DOHH2 (cell line): ENCODE measurements around the gene SLC35B4.

Experiments
- H3F3A ChIP-seq: fragments of 200-600 bp; sonication (generic), shearing (Covaris generic); 2 replicates; pipeline ENCODE4 v1.6.0; 2016; ENCODE audit warnings: antibody characterized with exemption, mild to moderate bottlenecking; ENCODE audit not compliant: control insufficient read depth, insufficient read depth
- H3K27ac ChIP-seq: fragments of 200-600 bp; sonication (generic); 2 replicates; pipeline ENCODE4 v1.5.1; 2014; ENCODE audit warnings: low read depth, mild to moderate bottlenecking, low read length, moderate library complexity
- H3K27me3 ChIP-seq: fragments of 200-600 bp; sonication (generic); 2 replicates; pipeline ENCODE4 v1.6.1; 2014; ENCODE audit warnings: mild to moderate bottlenecking, low read length, mixed read lengths; ENCODE audit not compliant: control insufficient read depth
- H3K36me3 ChIP-seq: fragments of 200-600 bp; sonication (generic); 2 replicates; pipeline ENCODE4 v1.6.1; 2014; ENCODE audit warnings: mild to moderate bottlenecking, low read length, moderate library complexity, mixed read lengths; ENCODE audit not compliant: control insufficient read depth
- H3K4me1 ChIP-seq: fragments of 200-600 bp; sonication (generic); 2 replicates; pipeline ENCODE4 v1.6.1; 2014; ENCODE audit warnings: mild to moderate bottlenecking, low read length, mixed read lengths; ENCODE audit not compliant: control insufficient read depth
- H3K4me2 ChIP-seq: fragments of 200-600 bp; sonication (generic); 2 replicates; pipeline ENCODE4 v1.6.0; 2014; ENCODE audit warnings: mild to moderate bottlenecking, low read length, moderate library complexity
- H3K4me3 ChIP-seq: fragments of 200-600 bp; sonication (generic); 2 replicates; pipeline ENCODE4 v1.5.1; 2014; ENCODE audit warnings: mild to moderate bottlenecking, low read length, mixed read lengths
- H3K79me2 ChIP-seq: fragments of 200-600 bp; sonication (generic); 2 replicates; pipeline ENCODE4 v1.6.1; 2014; ENCODE audit warnings: mild to moderate bottlenecking, low read length, mixed read lengths; ENCODE audit not compliant: control insufficient read depth
- H3K9me2 ChIP-seq: fragments of 200-600 bp; sonication (generic); replicated peaks from 2 replicates; pipeline ENCODE4 v1.6.1; 2014; ENCODE audit warnings: mild to moderate bottlenecking, low read length, mixed read lengths; ENCODE audit not compliant: control insufficient read depth
- H3K9me3 ChIP-seq: fragments of 200-600 bp; sonication (generic); 2 replicates; pipeline ENCODE4 v1.6.1; 2014; ENCODE audit warnings: antibody characterized with exemption, low read length, mixed read lengths; ENCODE audit not compliant: control insufficient read depth, insufficient read depth
- H4K20me1 ChIP-seq: fragments of 200-600 bp; sonication (generic); 2 replicates; pipeline ENCODE4 v1.6.0; 2014; ENCODE audit warnings: low read depth, mild to moderate bottlenecking, antibody characterized with exemption, low read length, moderate library complexity; ENCODE audit not compliant: control insufficient read depth, insufficient read depth
- EZH2phosphoT487 ChIP-seq: fragments of 200-600 bp; sonication (generic); IDR thresholded peaks from 2 replicates; pipeline ENCODE4 v1.6.1; 2017; ENCODE audit warnings: borderline replicate concordance, mild to moderate bottlenecking, antibody characterized with exemption, low read length, moderate library complexity, mixed read lengths
- TF ChIP-seq, protein P1 (sequence below): fragments of 200-600 bp; sonication (generic); IDR thresholded peaks from one replicate; pipeline ENCODE4 v1.5.1; 2014; ENCODE audit warnings: antibody characterized with exemption, mild to moderate bottlenecking, low read depth, low read length; ENCODE audit not compliant: poor library complexity, severe bottlenecking

SLC35B4 gene

DNA sequence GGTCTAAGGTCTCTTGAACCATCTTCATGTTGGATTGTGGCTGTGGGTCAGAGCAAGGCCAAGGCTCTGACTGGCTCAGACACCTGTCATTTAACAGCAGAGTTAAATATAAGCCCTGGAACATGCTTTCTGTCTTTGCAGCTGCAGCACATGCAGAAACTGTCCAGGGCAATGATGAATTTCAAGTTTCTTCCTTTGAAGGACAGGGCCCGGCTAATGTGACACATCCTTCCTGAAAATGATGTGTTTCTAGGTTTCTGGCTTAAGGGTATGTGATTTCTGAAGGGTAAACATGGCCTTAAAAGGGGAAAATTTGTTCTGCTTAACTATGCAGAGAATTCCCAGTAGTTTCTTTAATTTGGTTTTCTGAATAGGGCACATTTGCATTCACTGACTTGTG, 34.0 kb upstream of the SLC35B4 start:
- Histone ChIP-seq H3F3A (no peaks in the 10 kb centered on the region), H3K79me2 (no peaks in the 10 kb centered on the region), H3K4me3 (no peak overlapping the region), H3K9me2 (no peaks in the 10 kb centered on the region), H3K4me2 (no peak overlapping the region), H3K27me3 (peaks cover 12% of the 10 kb centered on the region; the same call in 1 of the 2 replicates), H4K20me1 (no peaks in the 10 kb centered on the region), H3K27ac (no peak overlapping the region), H3K4me1 (no peaks in the 10 kb centered on the region), H3K9me3 (no peaks in the 10 kb centered on the region), H3K36me3 (no peaks in the 10 kb centered on the region)
- TF ChIP-seq EZH2phosphoT487 = no peak
- TF ChIP-seq, protein P1, sequence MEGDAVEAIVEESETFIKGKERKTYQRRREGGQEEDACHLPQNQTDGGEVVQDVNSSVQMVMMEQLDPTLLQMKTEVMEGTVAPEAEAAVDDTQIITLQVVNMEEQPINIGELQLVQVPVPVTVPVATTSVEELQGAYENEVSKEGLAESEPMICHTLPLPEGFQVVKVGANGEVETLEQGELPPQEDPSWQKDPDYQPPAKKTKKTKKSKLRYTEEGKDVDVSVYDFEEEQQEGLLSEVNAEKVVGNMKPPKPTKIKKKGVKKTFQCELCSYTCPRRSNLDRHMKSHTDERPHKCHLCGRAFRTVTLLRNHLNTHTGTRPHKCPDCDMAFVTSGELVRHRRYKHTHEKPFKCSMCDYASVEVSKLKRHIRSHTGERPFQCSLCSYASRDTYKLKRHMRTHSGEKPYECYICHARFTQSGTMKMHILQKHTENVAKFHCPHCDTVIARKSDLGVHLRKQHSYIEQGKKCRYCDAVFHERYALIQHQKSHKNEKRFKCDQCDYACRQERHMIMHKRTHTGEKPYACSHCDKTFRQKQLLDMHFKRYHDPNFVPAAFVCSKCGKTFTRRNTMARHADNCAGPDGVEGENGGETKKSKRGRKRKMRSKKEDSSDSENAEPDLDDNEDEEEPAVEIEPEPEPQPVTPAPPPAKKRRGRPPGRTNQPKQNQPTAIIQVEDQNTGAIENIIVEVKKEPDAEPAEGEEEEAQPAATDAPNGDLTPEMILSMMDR = no peak

DNA sequence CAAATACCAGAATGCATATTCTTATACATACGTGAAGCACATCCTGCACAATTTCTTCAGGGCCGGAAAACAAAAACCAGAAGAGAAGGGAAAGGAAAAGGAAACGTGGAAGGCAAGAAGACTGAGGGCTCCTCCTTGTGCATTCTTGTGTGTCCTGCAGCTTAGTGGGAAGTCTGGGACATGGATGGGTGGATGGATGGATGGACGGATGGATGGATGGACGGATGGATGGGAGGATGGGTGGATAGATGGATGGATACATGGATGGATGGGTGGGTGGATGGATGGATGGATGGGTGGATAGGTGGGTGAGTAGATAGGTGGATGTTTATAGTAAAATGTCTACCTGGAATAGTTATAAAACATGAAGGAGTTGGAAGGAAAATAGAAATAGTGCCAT, 30.8 kb upstream of the SLC35B4 start:
- Histone ChIP-seq H3K27me3 (peaks cover 5% of the 10 kb centered on the region; the same call in 1 of the 2 replicates), H3K27ac (no peak overlapping the region), H3K79me2 (no peaks in the 10 kb centered on the region), H3K9me3 (no peaks in the 10 kb centered on the region), H4K20me1 (no peaks in the 10 kb centered on the region), H3K4me3 (no peak overlapping the region), H3K9me2 (no peaks in the 10 kb centered on the region), H3F3A (no peaks in the 10 kb centered on the region), H3K4me1 (no peaks in the 10 kb centered on the region), H3K4me2 (no peak overlapping the region), H3K36me3 (no peaks in the 10 kb centered on the region)
- no peak for TF ChIP-seq EZH2phosphoT487
- TF ChIP-seq, protein P1 = no peak

DNA sequence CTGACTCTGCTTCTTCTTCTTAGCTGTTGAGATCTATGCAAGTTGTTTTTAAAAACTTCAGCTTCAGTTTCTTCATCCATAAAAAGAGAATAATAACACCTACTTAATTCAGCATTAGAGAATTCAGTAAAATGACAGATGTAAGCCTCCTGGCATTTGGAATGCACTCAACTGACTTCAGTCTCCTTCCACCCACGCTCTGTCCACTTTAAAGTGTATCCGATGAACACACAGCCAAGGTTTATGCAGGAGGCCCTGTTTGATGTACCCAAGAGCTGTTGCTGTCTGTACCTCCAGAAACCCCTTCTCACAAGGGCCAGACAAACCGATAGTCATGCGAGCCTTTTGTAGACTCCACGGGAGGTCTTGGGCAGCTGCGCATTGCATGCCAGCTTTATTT, 27.1 kb upstream of the SLC35B4 start:
- TF ChIP-seq, protein P1 = no peak
- TF ChIP-seq EZH2phosphoT487 = no peak
- Histone ChIP-seq H4K20me1 (no peaks in the 10 kb centered on the region), H3K36me3 (no peaks in the 10 kb centered on the region), H3K79me2 (no peaks in the 10 kb centered on the region), H3F3A (no peaks in the 10 kb centered on the region), H3K9me2 (no peaks in the 10 kb centered on the region), H3K4me3 (no peak overlapping the region), H3K4me2 (no peak overlapping the region), H3K27me3 (0 out of 2 replicates have a peak, but pooled peaks cover 4% of the 10 kb centered on the region), H3K27ac (no peak overlapping the region), H3K4me1 (no peaks in the 10 kb centered on the region), H3K9me3 (peaks cover 8% of the 10 kb centered on the region)

DNA sequence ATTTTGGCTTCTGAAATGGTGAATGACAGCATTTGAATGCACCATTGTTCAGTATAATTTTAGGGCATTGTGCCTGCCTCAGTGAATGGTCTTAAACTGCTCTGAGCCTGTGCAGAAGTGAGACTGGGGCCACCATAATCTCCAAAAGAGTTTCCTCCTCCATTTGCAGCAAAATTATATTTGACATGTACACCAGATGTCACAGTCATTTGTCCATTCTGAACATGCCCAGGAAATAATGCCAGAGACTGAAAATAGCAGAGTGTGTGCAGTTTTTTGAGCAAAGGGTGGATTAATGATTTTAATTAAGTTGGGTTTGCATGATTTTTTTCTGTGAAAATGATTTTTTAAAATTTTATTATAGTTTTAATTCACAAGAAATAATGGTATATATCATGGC, 26.4 kb upstream of the SLC35B4 start:
- H3K27ac ChIP-seq = no peak overlapping the region
- TF ChIP-seq EZH2phosphoT487 = no peak
- TF ChIP-seq, protein P1 = no peak

More for the DNA sequence above, 26.4 kb upstream of the SLC35B4 start:
- no peaks in the 10 kb centered on the region for H3K9me2 ChIP-seq
- no peaks in the 10 kb centered on the region for H3K36me3 ChIP-seq
- 0 out of 2 replicates have a peak, but pooled peaks cover 4% of the 10 kb centered on the region for H3K27me3 ChIP-seq
- H4K20me1 ChIP-seq = no peaks in the 10 kb centered on the region
- no peaks in the 10 kb centered on the region for H3K79me2 ChIP-seq
- no peaks in the 10 kb centered on the region for H3F3A ChIP-seq
- H3K4me1 ChIP-seq = no peaks in the 10 kb centered on the region
- peaks cover 8% of the 10 kb centered on the region for H3K9me3 ChIP-seq
- no peak overlapping the region for H3K4me3 ChIP-seq
- no peak overlapping the region for H3K4me2 ChIP-seq
